HG03039 (cell line): ENCODE results near the gene NUCB2.
A peak's percentile ranks its signal among the peaks of the same experiment; 100 is the strongest.

Experiments used
- ATAC-seq: cut with Tn5 transposase; IDR thresholded peaks from one replicate; pipeline ENCODE4 v1.9.1; 2021; ENCODE audit warnings: mild to moderate bottlenecking, moderate library complexity; ENCODE audit not compliant: unreplicated experiment

The NUCB2 gene

GRCh38 chr11:17331669-17332068 lies 55.1 kb downstream of the NUCB2 start:
- ATAC-seq = no peak

- ATAC-seq = no peak
Observed at GRCh38 chr11:17333799-17334586, 57.5 kb downstream of the NUCB2 start.

GRCh38 chr11:17343257-17343656 lies 66.7 kb downstream of the NUCB2 start:
- no peak for ATAC-seq

- ATAC-seq = no peak
Observed at GRCh38 chr11:17343907-17344306, 67.4 kb downstream of the NUCB2 start.

- ATAC-seq = no peak
Observed at GRCh38 chr11:17347676-17348075, 71.1 kb downstream of the NUCB2 start.

GRCh38 chr11:17350455-17351171 lies 74.1 kb downstream of the NUCB2 start:
- no peak for ATAC-seq

- ATAC-seq = no peak
Observed at GRCh38 chr11:17351172-17351509, 74.6 kb downstream of the NUCB2 start.

- no peak for ATAC-seq
Observed at GRCh38 chr11:17351510-17352176, 75.1 kb downstream of the NUCB2 start, which contains the start of gene NCR3LG1. Gene NCR3LG1 (plus strand): TSS chr11:17351800. CDS start chr11:17351970, 170 bp downstream.

GRCh38 chr11:17352950-17353820 lies 76.6 kb downstream of the NUCB2 start:
- no peak for ATAC-seq

- no peak for ATAC-seq
Observed at GRCh38 chr11:17353821-17354600, 77.5 kb downstream of the NUCB2 start.

- ATAC-seq = peak; percentile 36
Observed at GRCh38 chr11:17354601-17354991, 78.1 kb downstream of the NUCB2 start.

- ATAC-seq = no peak
Observed at GRCh38 chr11:17366495-17366894, 90.0 kb downstream of the NUCB2 start.

GRCh38 chr11:17368551-17368950 lies 92.0 kb downstream of the NUCB2 start:
- no peak for ATAC-seq

GRCh38 chr11:17369094-17369493 lies 92.6 kb downstream of the NUCB2 start:
- ATAC-seq = no peak

- ATAC-seq = no peak
Observed at GRCh38 chr11:17369684-17370243, 93.2 kb downstream of the NUCB2 start.

GRCh38 chr11:17371614-17372013 lies 95.1 kb downstream of the NUCB2 start:
- no peak for ATAC-seq

GRCh38 chr11:17375547-17375946 lies 99.0 kb downstream of the NUCB2 start:
- no peak for ATAC-seq

- no peak for ATAC-seq
Observed at GRCh38 chr11:17376493-17376892, 100.0 kb downstream of the NUCB2 start.

- no peak for ATAC-seq
Observed at GRCh38 chr11:17378655-17379054, 102.1 kb downstream of the NUCB2 start.
